HepG2 (cell line): Measurements from ENCODE around the gene EGFR. TPM values are rescaled to one million over a fixed set of nuclear protein-coding genes. Genes with fewer than 3 reads are reported as not detected.

ENCODE experiments used
- ARNT2 ChIP-seq: sonication (generic); formaldehyde crosslinking; IDR thresholded peaks from 2 replicates; pipeline ENCODE4 v1.8.0; 2022; ENCODE audit warnings: mild to moderate bottlenecking, low read depth, missing genetic modification reagents, moderate library complexity
- ATF7 ChIP-seq, 2 experiments: fragments of 450-650 bp in 1 of 2; sonication (generic) in 1 of 2; formaldehyde crosslinking in 1 of 2; IDR thresholded peaks; 2 replicates each; pipeline versions ENCODE4 v1.4.0 to v1.6.1; 2016 to 2020; ENCODE audit warnings: antibody characterized with exemption in 1 of 2, mild to moderate bottlenecking in 1 of 2, missing genetic modification reagents in 1 of 2
- CEBPZ ChIP-seq: IDR thresholded peaks from 2 replicates; pipeline ENCODE4 v1.6.1; 2012; ENCODE audit warnings: low read length, improper control_type of control experiment
- DMAP1 ChIP-seq: IDR thresholded peaks from 2 replicates; pipeline ENCODE4 v1.6.1; 2016
- GATA4 ChIP-seq: sonication (generic); IDR thresholded peaks from 2 replicates; pipeline ENCODE4 v1.6.1; 2016; ENCODE audit warnings: antibody characterized with exemption, low read depth, borderline replicate concordance
- KDM2A ChIP-seq: sonication (generic); formaldehyde crosslinking; IDR thresholded peaks from 2 replicates; pipeline ENCODE4 v1.4.0; 2020; ENCODE audit warnings: low read depth, missing genetic modification reagents, borderline replicate concordance
- MEF2D ChIP-seq: sonication (generic); formaldehyde crosslinking; IDR thresholded peaks from 2 replicates; pipeline ENCODE4 v1.5.1; 2020; ENCODE audit warnings: mild to moderate bottlenecking, missing genetic modification reagents
- MLLT10 ChIP-seq: sonication (generic); formaldehyde crosslinking; IDR thresholded peaks from 2 replicates; pipeline ENCODE4 v1.4.0; 2020; ENCODE audit warnings: missing genetic modification reagents
- MXD4 ChIP-seq: IDR thresholded peaks from 2 replicates; pipeline ENCODE4 v1.6.1; 2016; ENCODE audit warnings: mild to moderate bottlenecking, missing biosample characterization, missing genetic modification reagents
- PHF21A ChIP-seq: sonication (generic); formaldehyde crosslinking; IDR thresholded peaks from 2 replicates; pipeline ENCODE4 v1.5.0; 2020; ENCODE audit warnings: mild to moderate bottlenecking, missing genetic modification reagents
- POGZ ChIP-seq: sonication (generic); formaldehyde crosslinking; IDR thresholded peaks from 2 replicates; pipeline ENCODE4 v1.4.0; 2020; ENCODE audit warnings: mild to moderate bottlenecking, missing genetic modification reagents
- POLR2AphosphoS5 ChIP-seq: IDR thresholded peaks from 2 replicates; pipeline ENCODE4 v1.6.1; 2012; ENCODE audit warnings: low read depth, low read length
- SMARCC2 ChIP-seq: fragments of 450-650 bp; IDR thresholded peaks from 2 replicates; pipeline ENCODE4 v1.6.1; 2017; ENCODE audit warnings: antibody characterized with exemption, mild to moderate bottlenecking
- SOX5 ChIP-seq: IDR thresholded peaks from 2 replicates; pipeline ENCODE4 v1.6.1; 2016; ENCODE audit warnings: borderline replicate concordance
- ZBTB21 ChIP-seq: sonication (generic); formaldehyde crosslinking; IDR thresholded peaks from 2 replicates; pipeline ENCODE4 v1.4.0; 2020; ENCODE audit warnings: missing genetic modification reagents
- ZFP62 ChIP-seq: sonication (generic); formaldehyde crosslinking; IDR thresholded peaks from 2 replicates; pipeline ENCODE4 v1.4.0; 2020; ENCODE audit warnings: missing genetic modification reagents
- ZNF296 ChIP-seq: sonication (generic); formaldehyde crosslinking; conservative IDR thresholded peaks from 2 replicates; pipeline ENCODE4 v1.5.0; 2020; ENCODE audit warnings: mild to moderate bottlenecking, missing genetic modification reagents
- ZSCAN21 ChIP-seq: sonication (generic); formaldehyde crosslinking; IDR thresholded peaks from 2 replicates; pipeline ENCODE4 v1.8.0; 2022; ENCODE audit warnings: mild to moderate bottlenecking, missing genetic modification reagents, moderate library complexity, borderline replicate concordance
- polyA plus RNA-seq, 8 experiments: library from polyadenylated mRNA; depleted of rRNA in 3 of 8; stranded (reverse) in 7 of 8; unstranded in 1 of 8; fragments of >200 nt; fragmentation: Illumina TruSeq in 4 of 8; extraction: Trizol in 4 of 8; gene quantifications; 2 replicates each; pipeline versions ENCODE4 v1.2.1 to v1.2.3, GENCODE V29; 2011 to 2016; ENCODE audit warnings: low read depth in 4 of 8, missing spikeins in 1 of 8, mixed read lengths in 1 of 8; ENCODE audit not compliant: insufficient read depth in 1 of 8
- total RNA-seq, 5 experiments: library from RNA; depleted of rRNA; stranded (reverse); fragments of >200 nt; fragmentation: Illumina TruSeq; extraction: Trizol; gene quantifications; 2 replicates each; pipeline ENCODE4 v1.2.3, GENCODE V29; 2016; ENCODE audit warnings: low read depth in 1 of 5
- TF ChIP-seq, protein P1 (sequence below): sonication (generic); formaldehyde crosslinking; IDR thresholded peaks from 2 replicates; pipeline ENCODE4 v1.4.0; 2020; ENCODE audit warnings: low read depth, mild to moderate bottlenecking, missing genetic modification reagents
- TF ChIP-seq, protein P2 (sequence below): IDR thresholded peaks from 2 replicates; pipeline ENCODE4 v1.6.1; 2016; ENCODE audit warnings: low read depth, missing genetic modification reagents, missing compliant biosample characterization

EGFR gene
- total and polyA plus RNA-seq, 2 of the 13 experiments (the other 11 are each of a cell fraction or from before 2014, with no cell fraction given) = 7.0 to 10.0 TPM

DNA sequence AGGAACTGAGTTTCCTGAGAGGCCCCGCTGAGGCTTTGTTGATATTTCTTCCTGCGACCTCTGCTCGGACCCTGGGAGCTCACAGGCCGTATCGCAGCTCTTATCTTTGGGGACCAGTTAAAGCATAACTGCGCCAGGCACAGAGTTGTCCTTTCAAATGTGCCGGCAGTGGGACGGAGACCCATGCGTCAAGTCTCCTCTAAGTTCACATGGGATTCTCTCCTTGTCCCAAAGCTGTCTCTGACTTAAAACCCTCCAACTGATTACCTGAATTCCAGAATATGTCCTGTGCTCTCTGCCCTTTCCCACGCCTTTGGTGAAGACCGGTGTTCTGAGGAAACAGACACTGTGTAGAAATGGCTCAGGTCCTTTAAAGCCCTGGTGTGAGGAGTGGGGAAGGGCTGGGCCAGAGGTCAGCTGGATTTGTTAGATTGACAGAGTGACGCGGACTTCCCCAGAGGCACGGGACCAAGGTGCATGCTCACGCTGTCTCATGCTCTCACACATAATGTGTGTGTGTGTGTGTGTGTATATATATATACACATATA is 169.8 kb downstream of the EGFR start (continued):
- TF ChIP-seq, protein P1, sequence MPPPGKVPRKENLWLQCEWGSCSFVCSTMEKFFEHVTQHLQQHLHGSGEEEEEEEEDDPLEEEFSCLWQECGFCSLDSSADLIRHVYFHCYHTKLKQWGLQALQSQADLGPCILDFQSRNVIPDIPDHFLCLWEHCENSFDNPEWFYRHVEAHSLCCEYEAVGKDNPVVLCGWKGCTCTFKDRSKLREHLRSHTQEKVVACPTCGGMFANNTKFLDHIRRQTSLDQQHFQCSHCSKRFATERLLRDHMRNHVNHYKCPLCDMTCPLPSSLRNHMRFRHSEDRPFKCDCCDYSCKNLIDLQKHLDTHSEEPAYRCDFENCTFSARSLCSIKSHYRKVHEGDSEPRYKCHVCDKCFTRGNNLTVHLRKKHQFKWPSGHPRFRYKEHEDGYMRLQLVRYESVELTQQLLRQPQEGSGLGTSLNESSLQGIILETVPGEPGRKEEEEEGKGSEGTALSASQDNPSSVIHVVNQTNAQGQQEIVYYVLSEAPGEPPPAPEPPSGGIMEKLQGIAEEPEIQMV (CRISPR knock-in tag) = 0 out of 2 replicates have a peak, but pooled peaks have one; percentile 32
- TF ChIP-seq MEF2D (CRISPR knock-in tag) (peak; percentile 51), CEBPZ (no peak), ARNT2 (CRISPR knock-in tag) (peak; percentile 57; the same call in 1 of the 2 replicates), ZFP62 (no peak), ZBTB21 (0 out of 2 replicates have a peak, but pooled peaks have one; percentile 7), MLLT10 (CRISPR knock-in tag) (no peak), GATA4 (peak; percentile 86), ZSCAN21 (CRISPR knock-in tag) (no peak), SMARCC2 (no peak), DMAP1 (CRISPR knock-in tag) (peak; percentile 79; the same call in 1 of the 2 replicates), ZNF296 (CRISPR knock-in tag) (no peak), KDM2A (CRISPR knock-in tag) (peak; percentile 63; the same call in 1 of the 2 replicates), MXD4 (0 out of 2 replicates have a peak, but pooled peaks have one; percentile 49), SOX5 (peak; percentile 35), POGZ (peak; percentile 47; the same call in 1 of the 2 replicates), POLR2AphosphoS5 (peak; percentile 68), ATF7 (IDR thresholded peaks at IDR 0.05) (no peak), ATF7 (CRISPR knock-in tag; IDR thresholded peaks at IDR 0.05) (no peak), PHF21A (CRISPR knock-in tag) (peak; percentile 81)
- TF ChIP-seq, protein P2, sequence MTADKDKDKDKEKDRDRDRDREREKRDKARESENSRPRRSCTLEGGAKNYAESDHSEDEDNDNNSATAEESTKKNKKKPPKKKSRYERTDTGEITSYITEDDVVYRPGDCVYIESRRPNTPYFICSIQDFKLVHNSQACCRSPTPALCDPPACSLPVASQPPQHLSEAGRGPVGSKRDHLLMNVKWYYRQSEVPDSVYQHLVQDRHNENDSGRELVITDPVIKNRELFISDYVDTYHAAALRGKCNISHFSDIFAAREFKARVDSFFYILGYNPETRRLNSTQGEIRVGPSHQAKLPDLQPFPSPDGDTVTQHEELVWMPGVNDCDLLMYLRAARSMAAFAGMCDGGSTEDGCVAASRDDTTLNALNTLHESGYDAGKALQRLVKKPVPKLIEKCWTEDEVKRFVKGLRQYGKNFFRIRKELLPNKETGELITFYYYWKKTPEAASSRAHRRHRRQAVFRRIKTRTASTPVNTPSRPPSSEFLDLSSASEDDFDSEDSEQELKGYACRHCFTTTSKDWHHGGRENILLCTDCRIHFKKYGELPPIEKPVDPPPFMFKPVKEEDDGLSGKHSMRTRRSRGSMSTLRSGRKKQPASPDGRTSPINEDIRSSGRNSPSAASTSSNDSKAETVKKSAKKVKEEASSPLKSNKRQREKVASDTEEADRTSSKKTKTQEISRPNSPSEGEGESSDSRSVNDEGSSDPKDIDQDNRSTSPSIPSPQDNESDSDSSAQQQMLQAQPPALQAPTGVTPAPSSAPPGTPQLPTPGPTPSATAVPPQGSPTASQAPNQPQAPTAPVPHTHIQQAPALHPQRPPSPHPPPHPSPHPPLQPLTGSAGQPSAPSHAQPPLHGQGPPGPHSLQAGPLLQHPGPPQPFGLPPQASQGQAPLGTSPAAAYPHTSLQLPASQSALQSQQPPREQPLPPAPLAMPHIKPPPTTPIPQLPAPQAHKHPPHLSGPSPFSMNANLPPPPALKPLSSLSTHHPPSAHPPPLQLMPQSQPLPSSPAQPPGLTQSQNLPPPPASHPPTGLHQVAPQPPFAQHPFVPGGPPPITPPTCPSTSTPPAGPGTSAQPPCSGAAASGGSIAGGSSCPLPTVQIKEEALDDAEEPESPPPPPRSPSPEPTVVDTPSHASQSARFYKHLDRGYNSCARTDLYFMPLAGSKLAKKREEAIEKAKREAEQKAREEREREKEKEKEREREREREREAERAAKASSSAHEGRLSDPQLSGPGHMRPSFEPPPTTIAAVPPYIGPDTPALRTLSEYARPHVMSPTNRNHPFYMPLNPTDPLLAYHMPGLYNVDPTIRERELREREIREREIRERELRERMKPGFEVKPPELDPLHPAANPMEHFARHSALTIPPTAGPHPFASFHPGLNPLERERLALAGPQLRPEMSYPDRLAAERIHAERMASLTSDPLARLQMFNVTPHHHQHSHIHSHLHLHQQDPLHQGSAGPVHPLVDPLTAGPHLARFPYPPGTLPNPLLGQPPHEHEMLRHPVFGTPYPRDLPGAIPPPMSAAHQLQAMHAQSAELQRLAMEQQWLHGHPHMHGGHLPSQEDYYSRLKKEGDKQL (CRISPR knock-in tag) = peak; percentile 48; the same call in 1 of the 2 replicates
